Heart left ventricle (tissue), 13 donors: Measurements from ENCODE around the gene GET3.
A peak's percentile ranks its signal among the peaks of the same experiment; 100 is the strongest.

Experiments used
- POLR2A ChIP-seq, 2 donors: fragments of 450-650 bp; IDR thresholded peaks; one replicate each; pipeline ENCODE4 v1.6.1; 2017; ENCODE audit warnings: antibody characterized with exemption in 2 of 2, mild to moderate bottlenecking in 2 of 2, moderate library complexity in 2 of 2
- TF ChIP-seq, protein P1 (sequence below), 12 donors: fragments of 200-600 bp; sonication (generic) in 4 of 12; IDR thresholded peaks; one replicate each; pipeline versions ENCODE4 v1.5.0 to v1.8.0; 2018 to 2022; ENCODE audit warnings: antibody characterized with exemption in 12 of 12, mild to moderate bottlenecking in 5 of 12
- donor health status: ischemic (EF 13 %, LVEDD 7.1; RV severe dilation, severe dysfunction).
- donor health status: DM: no; HTN: yes; CAD: no.
- donor health status: DM: no; HTN: no; CAD: no.
- donor health status: ischemic (EF 25% LVEDD 6.9; RV normal size, moderate dysfunction).
- donor health status: ischemic (EF 25% LVEDD 5.7; RV mildly dilated, moderate dysfunction).
- donor health status: ischemic (EF 35%, LVEDD 5.7; RV mildly dilated, moderate dysfunction).
- donor health status: nonischemic (EF 11% LVEDD 7.7; RV severe dilation, severe dysfunction).
- donor health status: DM: yes; HTN: yes; CAD: no.
- donor health status: PGD.
- donor health status: ischemic (EF 29% LVEDD 5.4; RV normal size, mild dysfunction).
- donor health status: nonischemic (EF 23%, LVEDD 6.1; RV moderate dilation, normal function).

DNA sequence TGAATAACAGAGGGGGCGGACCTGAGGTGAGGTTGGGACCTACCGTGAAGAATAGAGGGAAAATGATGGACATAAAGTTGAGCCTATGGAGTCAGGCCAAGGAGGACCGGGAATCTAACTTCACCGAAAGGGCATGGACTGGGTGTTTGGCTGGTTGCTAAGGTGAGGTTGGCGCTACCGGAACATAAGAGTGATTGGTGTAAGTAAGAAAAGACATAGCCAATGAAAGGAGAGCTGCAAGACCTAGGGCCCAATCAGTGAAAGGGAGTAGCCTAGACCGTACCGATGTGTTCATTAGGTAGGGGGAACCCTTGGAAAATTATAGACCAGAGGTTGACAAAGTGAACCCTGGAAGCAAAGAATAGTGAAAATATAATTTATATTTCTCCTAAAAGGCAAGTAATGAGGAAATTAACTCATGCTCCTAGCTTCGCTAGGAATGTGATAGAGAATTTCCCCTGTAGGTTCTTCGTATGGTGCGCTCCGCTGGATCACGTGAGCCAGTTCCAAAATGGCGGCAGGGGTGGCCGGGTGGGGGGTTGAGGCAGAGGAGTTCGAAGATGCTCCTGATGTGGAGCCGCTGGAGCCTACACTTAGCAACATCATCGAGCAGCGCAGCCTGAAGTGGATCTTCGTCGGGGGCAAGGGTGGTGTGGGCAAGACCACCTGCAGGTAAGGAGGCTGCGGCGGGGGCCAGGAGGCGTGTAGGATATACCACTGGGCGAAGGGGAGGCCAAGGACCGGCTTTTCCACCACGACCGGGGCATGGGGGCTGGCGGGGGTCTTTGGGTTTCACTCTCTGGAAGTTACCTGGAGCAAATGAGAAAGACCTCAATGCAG is at the start of gene GET3:
- TF ChIP-seq, protein P1, sequence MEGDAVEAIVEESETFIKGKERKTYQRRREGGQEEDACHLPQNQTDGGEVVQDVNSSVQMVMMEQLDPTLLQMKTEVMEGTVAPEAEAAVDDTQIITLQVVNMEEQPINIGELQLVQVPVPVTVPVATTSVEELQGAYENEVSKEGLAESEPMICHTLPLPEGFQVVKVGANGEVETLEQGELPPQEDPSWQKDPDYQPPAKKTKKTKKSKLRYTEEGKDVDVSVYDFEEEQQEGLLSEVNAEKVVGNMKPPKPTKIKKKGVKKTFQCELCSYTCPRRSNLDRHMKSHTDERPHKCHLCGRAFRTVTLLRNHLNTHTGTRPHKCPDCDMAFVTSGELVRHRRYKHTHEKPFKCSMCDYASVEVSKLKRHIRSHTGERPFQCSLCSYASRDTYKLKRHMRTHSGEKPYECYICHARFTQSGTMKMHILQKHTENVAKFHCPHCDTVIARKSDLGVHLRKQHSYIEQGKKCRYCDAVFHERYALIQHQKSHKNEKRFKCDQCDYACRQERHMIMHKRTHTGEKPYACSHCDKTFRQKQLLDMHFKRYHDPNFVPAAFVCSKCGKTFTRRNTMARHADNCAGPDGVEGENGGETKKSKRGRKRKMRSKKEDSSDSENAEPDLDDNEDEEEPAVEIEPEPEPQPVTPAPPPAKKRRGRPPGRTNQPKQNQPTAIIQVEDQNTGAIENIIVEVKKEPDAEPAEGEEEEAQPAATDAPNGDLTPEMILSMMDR (IDR thresholded peaks at IDR 0.05) = no peak
- peak in 1 of 2 donors; percentile 38 for TF ChIP-seq POLR2A (IDR thresholded peaks at IDR 0.05)
